GM19395 (cell line): ENCODE data around the gene SLC10A1.

Experiments
- ATAC-seq: cut with Tn5 transposase; IDR thresholded peaks from one replicate; pipeline ENCODE4 v1.9.1; 2021; ENCODE audit warnings: mild to moderate bottlenecking, moderate library complexity; ENCODE audit not compliant: unreplicated experiment

Gene SLC10A1

DNA sequence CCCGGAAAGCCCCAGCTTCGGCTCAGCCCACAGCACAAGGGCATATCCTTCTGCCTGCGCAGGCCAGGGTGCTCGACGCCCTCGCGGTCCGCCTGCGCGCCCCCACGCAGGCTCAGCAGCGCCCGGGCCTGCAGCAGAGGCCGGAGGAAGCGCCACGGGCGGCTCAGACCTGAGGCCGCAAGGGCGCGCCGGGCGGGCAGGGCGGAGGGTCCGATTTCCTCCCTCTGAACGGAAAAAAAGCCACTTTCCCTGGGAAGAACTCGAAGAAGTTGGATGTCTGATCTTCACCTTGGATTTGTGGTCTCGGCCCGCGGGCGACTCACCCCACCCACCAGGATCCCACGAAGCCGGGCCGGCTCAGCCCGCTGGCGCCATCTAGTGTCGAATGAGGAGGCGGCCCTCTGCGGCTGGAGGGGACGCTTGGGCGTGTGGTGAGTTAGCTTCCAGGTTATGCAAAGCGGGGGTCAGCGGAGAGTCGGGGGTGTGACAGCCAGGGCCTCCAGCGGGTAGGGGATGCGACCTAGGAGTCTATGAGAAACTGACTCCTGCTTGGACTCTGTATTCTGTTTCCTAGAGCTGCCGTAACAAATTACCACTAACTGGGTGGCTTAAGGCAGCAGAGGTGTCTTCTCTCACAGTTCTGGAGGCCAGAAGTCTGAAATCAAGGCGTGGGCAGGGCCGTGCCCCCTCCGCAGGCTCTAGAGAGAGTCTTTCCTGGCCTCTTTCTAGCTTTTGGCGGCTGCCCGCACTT is 70.1 kb downstream of the SLC10A1 start:
- ATAC-seq: peak; percentile 66
